Stimulated activated CD4-positive, alpha-beta T cell treated with anti-CD3 and anti-CD28 coated beads, TNF-alpha, amount 100 ng/mL, for 48 hours (primary cell): Measurements from ENCODE around the gene CPNE9.

Source experiments
- DNase-seq, 3 donors: peaks; one replicate each; pipeline ENCODE4 v3.0.0-alpha.2; 2020; ENCODE audit warnings: low read depth in 3 of 3

CPNE9 gene

DNA sequence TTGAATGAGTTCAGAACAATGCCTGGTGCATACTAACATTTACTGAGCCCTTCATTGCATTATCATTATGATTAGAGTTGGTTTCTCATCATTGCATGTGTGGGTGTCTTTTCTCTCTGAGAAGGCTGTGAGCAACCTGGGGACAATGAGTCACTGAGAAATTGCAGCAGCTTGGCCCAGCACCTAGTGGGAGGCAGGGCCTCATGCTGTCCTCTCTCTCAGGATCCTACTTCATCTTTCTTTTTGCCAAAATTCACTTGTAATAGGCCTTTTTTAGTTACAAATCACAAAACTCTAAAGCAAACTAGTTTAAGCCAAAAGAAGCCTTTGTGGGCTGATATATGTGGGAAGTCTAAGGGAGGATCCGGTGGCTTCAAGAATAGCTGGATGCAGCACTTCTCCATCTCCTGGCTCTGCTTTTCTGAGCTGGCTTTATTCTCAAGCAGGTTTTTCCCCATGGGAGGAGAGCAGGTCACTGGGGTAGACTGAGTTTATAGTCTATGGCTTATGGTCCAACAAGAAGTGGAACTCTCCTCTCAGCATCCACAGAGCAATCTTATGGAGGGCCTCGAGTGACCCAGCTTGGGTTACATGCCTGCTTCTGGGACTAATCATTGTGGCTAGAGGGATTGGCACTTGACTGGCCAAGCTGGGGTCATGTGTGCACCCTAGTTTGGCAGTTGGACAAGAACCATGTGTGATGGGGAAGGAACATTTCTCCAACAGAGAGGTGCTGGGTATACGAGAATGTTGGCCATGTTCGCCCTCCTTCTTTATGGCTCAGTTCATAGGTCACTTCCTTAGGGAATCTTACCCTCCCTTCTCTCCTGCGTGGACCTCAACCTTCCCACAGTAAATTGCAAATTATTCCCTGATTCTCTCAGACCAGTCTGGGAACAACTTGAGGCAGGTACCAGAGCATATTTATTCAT lies 74.8 kb downstream of the CPNE9 start:
- DNase-seq, result peak; percentile 51 to 69 (median 61)

DNA sequence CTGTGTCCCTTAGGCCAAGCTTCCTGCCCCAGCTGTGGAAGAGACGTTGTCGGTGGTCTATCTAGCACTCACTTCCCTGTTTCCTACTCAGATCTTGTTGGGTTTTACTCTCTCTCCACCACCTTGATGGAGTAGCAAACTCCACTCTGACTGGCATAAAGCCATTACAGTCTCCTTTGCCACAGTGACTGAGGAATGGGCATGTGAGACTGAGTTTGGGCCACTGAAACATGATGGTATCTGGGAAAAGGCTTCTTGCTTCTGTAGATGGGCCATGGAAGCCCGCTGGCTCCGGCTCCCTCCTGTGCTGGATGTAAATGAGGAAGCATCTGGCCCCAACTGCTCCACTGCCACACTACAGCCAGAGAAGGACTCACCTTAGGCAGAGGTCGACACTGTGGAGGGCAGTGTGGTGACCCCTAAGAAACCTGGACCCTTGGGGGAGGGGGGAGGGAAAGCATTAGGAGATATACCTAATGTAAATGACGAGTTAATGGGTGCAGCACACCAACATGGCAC lies 75.5 kb downstream of the CPNE9 start:
- DNase-seq, result no peak
